CMK (cell line): ENCODE results near the gene SLCO2A1.

Experiments
- DNase-seq: peaks from one replicate; pipeline ENCODE4 v3.0.0-alpha.2; 2010; ENCODE audit warnings: low read depth

SLCO2A1 gene

GRCh38 chr3:133980550-133980949 is 49.2 kb downstream of the SLCO2A1 start:
- DNase-seq: no peak

GRCh38 chr3:133980035-133980434 is 49.7 kb downstream of the SLCO2A1 start:
- DNase-seq: no peak

- DNase-seq: no peak
These were observed 50.2 kb downstream of the SLCO2A1 start for GRCh38 chr3:133979553-133979952.

- no peak for DNase-seq
These were observed 52.2 kb downstream of the SLCO2A1 start for GRCh38 chr3:133977568-133977967.

- no peak for DNase-seq
These were observed 56.3 kb downstream of the SLCO2A1 start for GRCh38 chr3:133973249-133973980.

- DNase-seq: no peak
These were observed 57.6 kb downstream of the SLCO2A1 start for GRCh38 chr3:133972156-133972555.

GRCh38 chr3:133970916-133971315 is 58.8 kb downstream of the SLCO2A1 start:
- no peak for DNase-seq

- DNase-seq: no peak
These were observed 59.4 kb downstream of the SLCO2A1 start for GRCh38 chr3:133970339-133970738.

- no peak for DNase-seq
These were observed 61.5 kb downstream of the SLCO2A1 start for GRCh38 chr3:133967992-133968892.

GRCh38 chr3:133966954-133967353 is 62.8 kb downstream of the SLCO2A1 start:
- no peak for DNase-seq

- no peak for DNase-seq
These were observed 63.8 kb downstream of the SLCO2A1 start for GRCh38 chr3:133965906-133966305.

GRCh38 chr3:133965013-133965570 is 64.6 kb downstream of the SLCO2A1 start:
- DNase-seq: no peak

- DNase-seq: no peak
These were observed 65.2 kb downstream of the SLCO2A1 start for GRCh38 chr3:133964547-133964946.

- DNase-seq: no peak
These were observed 65.9 kb downstream of the SLCO2A1 start for GRCh38 chr3:133963657-133964396.

GRCh38 chr3:133962849-133963248 is 66.9 kb downstream of the SLCO2A1 start:
- no peak for DNase-seq

- no peak for DNase-seq
These were observed 71.5 kb downstream of the SLCO2A1 start for GRCh38 chr3:133958071-133958805.

GRCh38 chr3:133956982-133957381 is 72.7 kb downstream of the SLCO2A1 start:
- DNase-seq: no peak

GRCh38 chr3:133956353-133956752 is 73.4 kb downstream of the SLCO2A1 start:
- DNase-seq: no peak

- DNase-seq: no peak
These were observed 73.8 kb downstream of the SLCO2A1 start for GRCh38 chr3:133955892-133956291.

- DNase-seq: no peak
These were observed 74.9 kb downstream of the SLCO2A1 start for GRCh38 chr3:133954717-133955360.

GRCh38 chr3:133953297-133953696 is 76.4 kb downstream of the SLCO2A1 start:
- no peak for DNase-seq
